GM18517 (cell line): ENCODE data around the gene BNC1.
"Not testable (repeated sequence)": the region's sequence is repeated elsewhere in the genome, so short reads cannot be mapped to it uniquely, and the experiment has no call there.

Experiments used
- ATAC-seq: cut with Tn5 transposase; IDR thresholded peaks from one replicate; pipeline ENCODE4 v1.9.1; 2021; ENCODE audit warnings: mild to moderate bottlenecking, moderate library complexity; ENCODE audit not compliant: unreplicated experiment

Gene BNC1

DNA sequence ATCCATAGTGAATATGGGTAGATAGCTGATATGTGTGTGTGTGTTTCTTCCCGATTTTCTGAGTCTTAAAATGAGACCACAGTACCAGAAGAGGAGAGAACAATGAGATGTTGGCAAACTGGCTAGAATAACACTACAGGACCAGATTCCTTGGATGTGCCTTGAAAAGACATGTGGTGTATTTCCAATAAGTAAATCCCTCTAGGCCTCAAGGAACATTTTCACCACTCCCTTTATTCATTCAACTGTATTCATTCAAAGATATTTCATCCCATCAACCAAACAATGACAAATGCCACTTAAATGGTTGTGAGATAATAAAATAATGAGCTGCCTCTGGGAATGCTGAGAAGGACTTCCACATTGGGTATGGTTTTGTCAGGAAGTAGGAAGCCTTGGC is 8.7 kb upstream of the BNC1 start:
- no peak for ATAC-seq

DNA sequence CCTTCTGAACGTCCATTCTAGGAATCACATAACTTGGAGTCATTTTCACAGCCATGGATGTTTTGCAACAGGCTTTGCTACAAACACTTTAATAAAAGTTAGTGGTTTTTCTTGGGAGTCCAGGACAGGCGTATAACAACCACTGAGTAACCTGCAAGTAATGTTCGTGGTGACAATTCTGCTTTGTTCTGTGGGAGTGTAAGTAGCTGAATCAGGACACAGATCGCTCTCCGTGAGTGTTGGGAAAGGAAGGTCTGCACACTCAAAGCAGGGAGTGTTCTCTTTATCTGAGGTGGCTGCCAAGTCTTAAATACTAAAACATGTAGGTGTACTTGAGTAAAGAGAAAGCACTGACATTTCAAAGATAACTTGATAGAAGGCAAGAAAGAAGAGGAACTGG is 7.9 kb upstream of the BNC1 start:
- no peak for ATAC-seq

DNA sequence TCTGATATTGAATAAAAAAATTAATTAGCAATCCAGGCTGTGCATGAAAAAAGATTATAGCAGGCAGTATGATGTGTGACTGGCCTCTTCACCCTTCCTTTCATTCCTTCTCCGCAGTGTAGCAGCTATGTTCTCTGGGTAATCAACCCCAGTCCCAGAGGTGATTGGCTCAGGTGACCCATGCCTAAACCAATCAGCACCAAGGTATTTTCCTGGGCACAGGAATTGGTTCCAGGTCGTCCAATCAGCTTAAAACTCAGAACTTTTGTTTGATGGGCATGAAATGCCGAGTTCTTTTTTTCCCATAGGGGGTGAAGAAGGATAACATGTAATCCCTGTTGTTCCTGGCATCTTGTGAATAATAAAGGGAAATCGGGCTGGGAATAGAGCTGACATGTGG is 5.8 kb upstream of the BNC1 start:
- no peak for ATAC-seq

DNA sequence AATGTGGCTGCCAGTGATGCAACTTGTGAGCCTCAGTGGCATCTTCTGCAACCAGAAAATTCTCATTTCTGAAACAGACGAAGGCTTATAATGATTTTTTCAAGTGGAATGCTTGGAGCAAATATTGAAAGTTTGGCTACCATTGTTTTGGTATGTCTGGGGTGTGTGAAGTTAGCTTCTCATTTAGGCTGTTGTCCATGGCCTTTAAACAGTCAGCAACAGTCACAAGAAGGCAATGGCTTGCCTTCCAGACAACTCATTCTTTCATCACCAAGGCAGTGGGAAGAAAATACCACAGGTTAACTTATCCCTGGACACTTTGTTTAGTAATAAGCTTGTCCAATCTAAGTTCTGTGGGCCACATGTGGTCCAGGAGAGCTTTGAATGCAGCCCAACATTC is 4.7 kb upstream of the BNC1 start:
- no peak for ATAC-seq

DNA sequence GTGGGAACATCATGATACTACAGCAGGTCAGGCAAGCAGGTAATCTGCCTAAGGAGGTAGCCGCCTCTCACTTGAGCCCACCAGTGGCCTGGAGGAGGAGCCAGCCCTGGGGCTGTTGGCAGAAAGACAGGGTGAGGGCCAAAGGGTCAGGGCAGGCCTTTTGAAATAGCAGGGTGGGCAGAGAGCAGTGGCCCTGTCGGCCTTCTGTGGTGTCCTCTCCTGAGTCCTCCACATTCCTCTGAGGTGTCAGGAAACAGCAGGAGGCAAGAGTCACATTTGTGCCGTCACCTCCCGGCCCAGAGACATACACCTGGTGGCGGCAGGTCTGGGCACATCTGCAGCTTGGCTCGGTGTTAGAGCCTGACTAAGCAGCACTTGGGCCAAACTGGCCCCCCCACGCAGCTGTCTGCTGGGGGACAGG is 3.9 kb upstream of the BNC1 start:
- no peak for ATAC-seq

DNA sequence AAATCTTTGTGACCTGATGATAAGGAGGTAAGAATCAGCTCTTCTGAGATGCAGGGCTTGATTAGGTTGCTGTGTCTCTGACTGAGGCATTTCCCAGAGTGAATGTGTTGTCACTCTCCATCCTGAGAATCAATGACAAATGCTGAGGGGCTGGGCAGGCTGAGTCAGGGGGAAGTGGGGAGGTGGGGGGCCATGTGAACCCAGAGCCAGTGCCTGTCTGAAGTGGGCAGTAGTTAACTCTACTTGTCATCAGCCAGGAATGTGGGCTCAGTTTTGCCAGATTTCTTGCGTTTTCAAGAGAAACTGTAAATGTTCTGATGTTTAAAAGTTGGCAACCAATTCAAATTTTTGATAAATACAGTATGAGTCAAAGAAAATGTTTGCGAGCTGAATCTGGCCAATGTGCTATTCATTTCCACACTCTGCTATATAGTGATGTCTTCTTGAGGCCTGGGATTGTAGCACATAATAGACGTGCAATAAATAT is 3.1 kb upstream of the BNC1 start:
- no peak for ATAC-seq

DNA sequence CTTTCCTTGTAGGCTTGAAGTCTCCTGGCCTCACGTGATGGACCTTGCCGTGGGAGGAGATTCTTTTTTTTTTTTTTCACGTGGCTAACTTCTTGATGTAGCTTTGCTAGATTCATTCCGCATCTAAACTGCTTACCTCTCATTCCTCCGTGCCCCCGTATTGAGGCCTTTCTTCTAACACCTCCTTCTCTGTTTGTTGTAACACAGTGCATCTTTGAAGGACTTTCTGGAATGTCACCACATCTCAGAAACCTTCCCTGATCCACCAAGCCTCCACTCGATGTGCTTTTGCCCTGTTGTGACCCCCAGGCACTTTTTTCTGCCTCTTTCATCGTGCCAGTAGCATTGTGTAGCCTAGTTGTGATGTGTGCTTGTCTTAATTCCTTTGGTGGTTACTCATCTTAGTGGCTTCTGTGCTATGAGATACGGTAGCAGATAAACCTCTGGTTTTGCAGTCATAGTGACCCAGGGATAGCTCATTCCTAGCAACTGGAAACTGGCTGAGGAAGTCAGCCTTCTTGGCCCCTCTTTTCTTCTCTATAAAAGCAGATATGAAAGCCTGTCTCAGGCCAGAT is 1.6 kb upstream of the BNC1 start:
- ATAC-seq = no peak

DNA sequence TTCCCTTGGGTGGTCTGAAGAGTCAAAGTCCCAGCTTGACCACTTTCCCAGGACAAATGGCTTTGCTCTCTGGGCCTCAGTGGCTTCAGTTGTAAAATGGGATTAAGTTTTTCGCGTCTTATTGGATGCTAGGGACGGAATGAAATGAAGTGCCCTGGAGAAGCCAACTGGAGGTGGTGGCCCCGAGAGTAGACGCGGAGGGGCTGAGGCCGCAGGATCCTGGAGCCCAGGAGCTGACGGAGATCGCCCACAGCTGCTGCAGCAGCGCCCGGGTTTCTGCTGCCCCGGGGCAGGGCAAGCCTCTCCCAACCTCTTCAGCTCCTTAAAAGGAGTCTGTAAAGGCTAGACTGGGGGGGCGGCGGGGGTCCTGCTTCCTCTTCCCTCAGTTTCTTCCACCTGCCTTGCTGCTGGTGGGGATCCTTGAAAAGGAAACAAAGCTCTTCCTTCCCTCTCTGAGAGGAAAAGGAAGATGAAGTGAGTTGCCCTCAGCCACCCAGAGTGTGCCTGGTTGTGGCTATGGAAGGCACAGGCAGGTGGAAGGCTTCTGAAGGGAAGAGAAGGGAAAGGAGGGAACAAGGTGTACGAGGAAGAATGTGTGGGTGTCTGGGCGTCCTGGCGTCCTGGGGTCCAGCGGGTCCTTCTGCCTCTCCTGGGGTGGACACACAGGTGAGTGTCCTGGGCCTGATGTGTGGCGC is 967 bp upstream of the BNC1 start:
- no peak for ATAC-seq

DNA sequence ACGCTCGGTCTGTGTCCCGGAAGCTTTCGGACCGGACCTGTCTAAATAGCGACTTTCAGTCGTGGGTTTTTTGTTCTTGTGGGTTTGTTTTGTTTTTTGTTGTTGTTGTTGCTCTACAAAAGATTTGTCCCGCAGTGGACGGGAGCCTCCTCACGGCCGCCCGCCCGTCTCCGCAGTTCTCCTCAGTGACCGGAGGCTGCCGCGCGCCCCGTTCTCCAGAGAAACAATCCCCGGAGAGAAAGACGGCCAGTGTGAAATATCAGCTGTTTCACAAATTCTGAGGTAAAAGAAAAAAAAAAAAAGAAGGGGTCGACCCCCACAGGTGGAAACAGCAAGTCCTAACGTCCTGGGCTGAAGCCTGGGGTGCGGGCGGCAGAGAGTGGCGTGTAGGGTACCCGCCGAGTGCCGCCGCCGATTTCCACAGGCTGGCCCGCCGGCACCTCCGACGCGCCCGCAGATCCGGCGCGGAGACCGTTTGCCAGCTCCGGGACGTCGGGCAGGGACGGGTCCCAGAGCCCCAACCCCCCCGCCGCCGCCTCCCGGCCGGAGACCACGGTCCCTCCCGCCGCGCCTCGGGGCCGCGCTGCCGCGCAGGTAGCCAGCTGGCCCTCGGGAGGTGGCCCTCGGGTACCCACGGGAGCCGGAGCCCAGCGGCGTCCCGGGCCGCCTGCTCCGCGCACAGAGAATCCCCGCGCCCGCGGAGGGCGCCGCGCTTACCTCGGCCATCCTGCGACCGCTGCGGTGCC is 478 bp downstream of the BNC1 start:
- no peak for ATAC-seq

DNA sequence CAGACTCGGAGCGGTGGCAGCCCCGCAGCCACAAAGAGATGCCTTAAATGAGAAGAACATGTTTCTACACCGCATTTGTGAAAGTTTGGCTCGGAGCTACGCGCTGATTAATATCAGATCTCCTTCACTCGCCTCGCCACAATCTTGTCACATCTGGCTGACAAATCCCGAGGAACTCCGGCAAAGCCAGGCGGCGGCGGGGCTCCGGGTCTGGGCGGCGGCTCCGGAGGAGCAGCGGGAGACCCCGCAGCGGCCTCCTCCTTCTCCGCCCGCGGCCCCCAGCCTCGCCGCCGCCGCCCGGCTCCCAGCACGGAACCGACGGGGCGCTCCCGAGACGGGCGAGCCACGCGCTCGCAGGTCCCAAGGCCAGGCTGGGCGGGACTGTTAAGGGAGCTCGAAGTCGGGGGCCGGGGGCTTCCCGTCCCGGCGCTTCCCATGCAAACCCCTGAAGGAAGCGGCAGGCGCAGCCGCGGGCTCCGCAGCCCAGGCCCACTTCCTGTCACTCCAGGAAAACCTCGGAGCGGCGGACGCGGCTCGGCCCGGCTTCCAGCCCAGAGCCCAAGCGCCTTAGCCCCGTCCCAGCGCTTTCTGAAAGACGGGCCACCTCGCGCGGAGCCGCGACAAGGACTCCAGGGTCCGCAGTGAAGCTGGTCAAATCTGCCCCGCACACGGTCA is 1.2 kb downstream of the BNC1 start:
- no peak for ATAC-seq

DNA sequence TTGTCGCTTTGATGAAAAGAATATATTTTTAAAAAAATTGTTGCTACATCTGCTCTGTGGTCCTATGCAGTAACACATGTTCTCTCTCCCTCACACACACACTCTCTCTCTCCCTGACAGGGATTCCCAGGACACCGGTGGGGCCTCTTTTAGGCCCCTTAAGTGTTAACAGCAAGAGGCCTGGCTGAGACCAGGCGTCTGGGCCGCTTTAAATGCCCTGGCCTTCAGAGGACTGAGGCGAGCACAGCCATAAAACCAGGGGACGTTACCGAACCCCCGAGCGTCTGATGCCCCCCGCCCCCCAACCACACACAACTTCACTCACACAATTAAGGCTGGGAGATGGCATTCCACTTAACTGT is 1.7 kb downstream of the BNC1 start:
- ATAC-seq = no peak

DNA sequence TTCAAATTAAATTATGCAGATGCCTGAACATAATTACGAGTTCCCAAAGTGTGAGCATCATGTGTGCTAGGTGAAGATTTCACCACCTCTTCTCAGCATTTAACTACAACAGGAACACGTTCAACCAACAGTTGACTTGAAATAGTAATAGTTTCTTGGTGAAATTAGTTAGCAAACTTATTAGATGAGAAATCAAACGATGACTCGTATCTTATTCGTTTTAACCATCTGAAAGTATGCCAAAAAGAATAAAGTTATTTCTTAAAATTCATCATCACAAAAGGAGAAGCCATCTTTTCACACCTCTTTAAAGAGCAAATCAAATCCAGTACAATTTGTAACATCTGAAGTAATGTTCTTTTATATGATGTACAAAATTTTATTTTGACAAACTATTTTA is 2.3 kb downstream of the BNC1 start:
- ATAC-seq = no peak

DNA sequence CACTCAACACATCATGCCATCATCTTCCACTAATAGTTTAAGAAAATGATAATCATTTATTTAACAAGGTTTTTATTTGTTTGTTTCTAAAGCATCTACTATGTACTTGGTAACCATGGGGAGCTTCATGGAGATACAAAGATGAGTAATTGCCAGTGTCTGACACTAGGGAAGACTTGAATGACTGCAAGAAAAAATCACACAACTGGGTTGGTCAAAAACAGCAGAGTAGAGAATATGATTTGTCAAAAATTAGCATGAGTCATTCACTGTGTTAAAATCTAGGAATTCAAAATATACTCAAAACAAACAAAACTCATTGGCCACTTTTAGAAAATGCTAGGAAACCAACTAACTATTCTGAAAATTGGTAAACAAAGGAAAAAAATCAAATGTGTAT is 6.3 kb downstream of the BNC1 start:
- no peak for ATAC-seq

DNA sequence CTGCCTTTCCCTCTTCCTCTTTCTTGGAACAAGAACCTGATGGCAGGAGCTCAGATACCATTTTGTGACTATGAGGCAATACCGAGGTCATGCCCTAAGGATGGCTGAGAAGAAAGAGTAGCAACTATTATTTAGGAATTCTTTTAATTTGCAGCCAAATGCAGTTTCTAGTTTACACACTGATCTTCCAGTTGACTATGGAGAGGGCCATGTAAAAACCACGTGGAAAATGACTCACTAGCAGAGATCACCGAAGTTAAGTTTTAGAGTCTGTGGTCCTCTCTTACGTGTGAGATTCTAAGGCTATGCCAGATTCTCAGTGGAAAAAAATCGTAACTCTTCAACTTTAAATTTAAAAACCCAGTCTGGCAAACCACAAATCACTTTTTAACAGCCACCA is 7.8 kb downstream of the BNC1 start:
- no peak for ATAC-seq

DNA sequence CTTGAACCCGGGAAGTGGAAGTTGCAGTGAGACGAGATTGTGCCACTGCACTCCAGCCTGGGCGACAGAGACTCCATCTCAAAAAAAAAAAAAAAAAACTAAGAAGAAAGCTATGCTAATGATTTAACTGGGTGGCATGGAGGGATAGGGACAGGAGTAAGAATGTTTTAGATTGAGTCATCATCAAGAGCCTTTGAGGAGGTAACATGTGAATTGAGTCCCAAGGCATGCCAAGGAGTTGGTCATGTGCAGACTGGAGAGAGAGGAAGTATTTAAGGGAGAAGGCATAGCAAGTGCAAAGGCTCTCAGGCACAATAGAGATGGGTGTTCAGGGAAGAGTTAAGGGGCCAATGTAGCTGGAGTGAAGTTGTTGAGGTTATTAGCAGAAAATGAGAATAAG is 9.1 kb downstream of the BNC1 start:
- no peak for ATAC-seq

DNA sequence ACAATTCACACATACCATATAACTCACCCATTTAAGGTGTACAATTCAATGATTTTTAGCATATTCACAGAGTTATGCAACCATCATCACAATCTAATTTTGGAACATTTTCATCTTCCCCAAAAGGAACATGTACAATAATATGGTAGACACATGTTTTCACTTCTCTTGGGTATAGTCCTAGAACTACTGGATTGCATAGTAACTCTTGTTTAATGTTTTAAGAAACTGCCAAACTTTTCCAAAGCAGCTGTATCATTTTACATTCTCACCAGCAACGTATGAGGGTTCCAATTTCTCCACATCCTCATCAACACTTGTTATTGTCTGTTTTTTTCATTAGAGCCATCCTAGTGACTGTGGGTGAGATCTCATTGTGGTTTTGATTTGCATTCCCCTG is 14.3 kb downstream of the BNC1 start:
- ATAC-seq = no peak

DNA sequence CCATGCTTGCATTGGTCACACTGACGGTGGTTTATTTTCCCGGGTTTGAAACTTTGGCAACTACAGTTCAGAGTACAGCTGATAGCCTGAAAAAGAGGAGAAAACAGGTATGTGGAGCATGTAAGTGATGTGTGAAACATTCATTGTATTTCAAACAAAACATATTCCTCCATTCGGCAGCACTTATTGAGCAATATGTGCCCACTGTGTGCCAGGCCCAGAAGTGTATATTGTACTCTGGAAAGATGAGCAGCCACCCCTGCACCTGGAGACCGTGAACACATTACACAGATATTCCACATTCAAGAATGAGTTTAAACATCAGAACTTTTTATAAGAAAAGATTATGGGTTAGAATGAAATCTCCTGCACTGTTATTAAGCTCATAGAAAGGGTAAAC is 16.3 kb downstream of the BNC1 start:
- ATAC-seq = no peak

DNA sequence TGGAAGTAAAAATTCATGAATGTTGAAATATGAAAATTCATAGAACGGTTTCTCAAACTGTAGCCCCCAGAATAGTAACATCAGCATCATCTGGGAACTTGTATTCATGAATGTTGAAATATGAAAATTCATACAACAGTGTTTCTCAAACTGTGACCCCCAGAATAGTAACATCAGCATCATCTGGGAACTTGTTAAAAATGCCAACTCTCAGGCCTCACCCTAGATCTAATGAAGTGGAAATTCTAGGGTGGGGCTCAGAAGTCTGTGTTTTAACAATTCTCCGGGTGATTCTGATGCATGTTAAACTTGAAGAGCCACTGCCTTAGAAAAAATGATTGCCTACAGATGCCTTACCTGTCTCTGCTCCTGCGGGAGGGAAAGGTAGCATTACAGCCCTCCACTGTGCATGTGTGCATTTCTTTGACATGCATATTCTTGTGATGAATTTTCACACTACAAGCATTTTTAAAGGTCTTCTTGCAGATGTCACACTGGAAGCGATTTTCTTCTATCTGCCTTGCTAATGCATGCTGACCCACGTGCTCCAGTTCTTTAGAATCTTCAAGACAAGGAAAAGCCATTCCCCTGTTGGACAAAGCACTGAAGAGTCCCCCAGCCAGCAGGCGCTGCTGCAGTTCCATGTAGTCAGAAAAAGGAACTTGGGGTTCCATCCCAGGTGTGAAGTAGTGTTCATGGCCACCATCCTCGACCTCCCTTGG is 21.7 kb downstream of the BNC1 start:
- ATAC-seq = no peak

DNA sequence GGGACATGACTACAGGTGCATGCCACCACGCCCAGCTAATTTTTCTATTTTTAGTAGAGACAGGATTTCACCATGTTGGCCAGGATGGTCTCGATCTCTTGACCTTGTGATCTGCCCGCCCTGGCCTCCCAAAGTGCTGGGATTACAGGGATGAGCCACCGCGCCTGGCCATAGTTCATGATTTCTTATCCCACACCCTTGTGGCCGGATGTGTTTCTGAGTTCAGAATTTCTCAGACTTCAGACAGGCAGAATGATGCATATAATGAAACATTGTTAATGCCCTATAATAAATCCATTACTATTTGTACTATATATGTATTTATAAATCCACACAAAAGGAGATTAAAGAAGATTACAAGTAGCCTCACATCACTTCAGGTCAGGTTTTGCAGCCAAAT is 22.3 kb downstream of the BNC1 start:
- not testable (repeated sequence) for ATAC-seq

DNA sequence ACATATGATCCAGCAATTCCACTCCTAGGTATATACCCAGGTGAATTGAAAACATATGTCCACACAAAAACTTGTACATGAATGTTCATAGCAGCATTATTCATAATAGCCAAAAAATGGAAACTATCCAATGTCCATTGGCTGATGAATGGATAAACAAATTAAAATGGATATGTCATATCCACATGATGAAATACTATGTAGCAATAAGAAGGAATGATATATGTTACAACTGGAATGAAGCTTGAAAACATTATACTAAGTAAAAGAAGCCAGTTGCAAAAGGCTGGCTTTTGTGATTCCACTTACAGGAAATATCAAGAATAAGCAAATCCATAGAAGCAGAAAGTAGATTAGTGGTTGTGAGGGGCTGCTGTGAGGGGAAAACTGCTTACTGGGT is 33.7 kb downstream of the BNC1 start:
- no peak for ATAC-seq

DNA sequence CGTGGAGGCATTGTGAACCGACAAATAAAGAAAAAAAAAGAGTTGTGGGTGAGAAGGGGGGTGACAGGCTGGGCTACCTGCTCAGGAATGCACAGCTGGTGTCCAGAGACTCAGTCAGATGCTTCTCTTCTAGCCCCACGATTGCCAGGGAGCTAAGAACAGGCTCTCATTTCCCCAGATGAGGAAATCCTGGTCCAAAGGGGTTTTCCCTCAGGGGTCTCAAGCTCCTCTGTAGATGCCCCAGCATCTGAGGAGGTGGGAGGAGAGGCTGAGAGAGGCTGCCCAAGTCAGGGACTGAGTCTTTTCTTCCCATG is 35.5 kb downstream of the BNC1 start:
- ATAC-seq = no peak
